GM12864 (cell line): ENCODE data around the gene PCED1B.

Source experiments
- DNase-seq: peaks from one replicate; pipeline ENCODE4 v3.0.0-alpha.2; 2011; ENCODE audit warnings: low read depth
- H3K4me3 ChIP-seq: 2 replicates; pipeline ENCODE4 v1.5.1; 2011; ENCODE audit warnings: mild to moderate bottlenecking, low read depth, low read length, control low read depth
- CTCF ChIP-seq: IDR thresholded peaks from 2 replicates; pipeline ENCODE4 v1.5.1; 2011; ENCODE audit warnings: low read depth, mild to moderate bottlenecking, moderate library complexity, low read length, control low read depth, inconsistent platforms; ENCODE audit errors: missing control alignments

PCED1B gene

GRCh38 chr12:47231456-47231855 lies 152.0 kb downstream of the PCED1B start:
- TF ChIP-seq CTCF: no peak
- no peak for DNase-seq

GRCh38 chr12:47234576-47235141 lies 155.2 kb downstream of the PCED1B start:
- TF ChIP-seq CTCF: no peak
- H3K4me3 ChIP-seq: no peak overlapping the region
- no peak for DNase-seq

More at GRCh38 chr12:47231456-47231855, 152.0 kb downstream of the PCED1B start:
- no peak overlapping the region for H3K4me3 ChIP-seq

GRCh38 chr12:47235258-47236040 lies 156.0 kb downstream of the PCED1B start:
- H3K4me3 ChIP-seq: no peak overlapping the region
- TF ChIP-seq CTCF: no peak
- DNase-seq: no peak

- H3K4me3 ChIP-seq: no peak overlapping the region
- no peak for TF ChIP-seq CTCF
- no peak for DNase-seq
Observed at GRCh38 chr12:47236109-47236714, 156.8 kb downstream of the PCED1B start.

GRCh38 chr12:47237751-47238211 lies 158.4 kb downstream of the PCED1B start:
- no peak overlapping the region for H3K4me3 ChIP-seq
- no peak for TF ChIP-seq CTCF
- no peak for DNase-seq

- no peak for DNase-seq
- no peak for TF ChIP-seq CTCF
- H3K4me3 ChIP-seq: no peak overlapping the region
Observed at GRCh38 chr12:47238669-47239114, 159.3 kb downstream of the PCED1B start.
